A673 (cell line): Measurements from ENCODE around the gene RNF113B. TPM values are rescaled to one million over a fixed set of nuclear protein-coding genes. Genes with fewer than 3 reads are reported as not detected.

Experiments used
- BruUV-seq: library from RNA; stranded (reverse); fragments of 400-500 nt; replicated peaks from 2 replicates; lab custom pipeline; 2021; lab: Mats Ljungman, UMichigan
- CTCF ChIA-PET: fragments of 300-600 bp; sonication (Branson Sonifier 250); formaldehyde crosslinking; loops from one replicate; lab custom pipeline; 2022; ENCODE audit warnings: antibody characterized with exemption; lab: Charles Lee
- POLR2A ChIA-PET: fragments of 300-600 bp; sonication (Branson Sonifier 250); formaldehyde crosslinking; loops from one replicate; lab custom pipeline; 2022; ENCODE audit warnings: antibody characterized with exemption; ENCODE audit not compliant: low non-redundant PET; lab: Charles Lee
- DNase-seq: peaks from one replicate; pipeline ENCODE4 v3.0.0-alpha.2; 2015; ENCODE audit warnings: low spot score
- H3K27ac ChIP-seq: fragments of 200-600 bp; sonication (generic); 2 replicates; pipeline ENCODE4 v1.5.1; 2016; ENCODE audit warnings: mixed run types, low read depth, mild to moderate bottlenecking, mixed read lengths, antibody characterized with exemption, low read length; ENCODE audit not compliant: poor library complexity, severe bottlenecking
- H3K27me3 ChIP-seq: fragments of 200-600 bp; sonication (generic); replicated peaks from 2 replicates; pipeline ENCODE4 v1.6.1; 2017; ENCODE audit warnings: mixed run types, low read depth, mild to moderate bottlenecking, mixed read lengths, antibody characterized with exemption, low read length; ENCODE audit not compliant: insufficient read depth, poor library complexity
- H3K36me3 ChIP-seq: fragments of 200-600 bp; sonication (generic); 2 replicates; pipeline ENCODE4 v1.6.1; 2016; ENCODE audit warnings: mixed run types, mild to moderate bottlenecking, mixed read lengths, antibody characterized with exemption, low read length; ENCODE audit not compliant: insufficient read depth, poor library complexity, severe bottlenecking
- H3K4me1 ChIP-seq: fragments of 200-600 bp; sonication (generic); 2 replicates; pipeline ENCODE4 v1.6.1; 2017; ENCODE audit warnings: mixed run types, mild to moderate bottlenecking, mixed read lengths, antibody characterized with exemption, low read length; ENCODE audit not compliant: insufficient read depth, poor library complexity, severe bottlenecking
- H3K4me3 ChIP-seq: fragments of 200-600 bp; sonication (generic); 2 replicates; pipeline ENCODE4 v1.5.1; 2016; ENCODE audit warnings: low read depth, mixed run types, mild to moderate bottlenecking, mixed read lengths, low read length; ENCODE audit not compliant: poor library complexity, severe bottlenecking
- H3K9me3 ChIP-seq: fragments of 200-600 bp; sonication (generic); 2 replicates; pipeline ENCODE4 v1.6.1; 2016; ENCODE audit warnings: mixed run types, low read depth, mild to moderate bottlenecking, mixed read lengths, antibody characterized with exemption, low read length; ENCODE audit not compliant: poor library complexity, severe bottlenecking
- EZH2 ChIP-seq: fragments of 200-600 bp; sonication (generic); IDR thresholded peaks from 2 replicates; pipeline ENCODE4 v1.6.1; 2017; ENCODE audit warnings: borderline replicate concordance, low read depth, mild to moderate bottlenecking, mixed read lengths, antibody characterized with exemption, low read length; ENCODE audit not compliant: poor library complexity, severe bottlenecking
- intact Hi-C: fragments of 100-400 bp; cut with micrococcal nuclease; formaldehyde crosslinking; loops from one replicate; pipeline ENCODE4 v1.10.0; 2022; ENCODE audit not compliant: unreplicated experiment
- microRNA-seq: library from miRNA; unstranded; fragments of <30 nt; microRNA quantifications from one replicate; pipeline ENCODE4 v1.2.0, GENCODE V29; 2021
- total RNA-seq: library from RNA; stranded (reverse); gene quantifications from 2 replicates; pipeline ENCODE4 v1.2.3, GENCODE V29; 2021
- TF ChIP-seq, protein P1 (sequence below): fragments of 300-800, 200-600 bp; sonication (generic); conservative IDR thresholded peaks from 2 replicates; pipeline ENCODE4 v1.5.1; 2017; ENCODE audit warnings: low read depth, mild to moderate bottlenecking, antibody characterized with exemption, low read length, moderate library complexity, mixed read lengths

RNF113B gene
- total RNA-seq, 1 experiment from 2014 or later, result not detected

- no peak overlapping the region for H3K4me3 ChIP-seq
- no TSS peak for BruUV-seq
- intact Hi-C loops, result no loop called here
- no peaks in the 10 kb centered on the region for H3K4me1 ChIP-seq
- TF ChIP-seq, protein P1, sequence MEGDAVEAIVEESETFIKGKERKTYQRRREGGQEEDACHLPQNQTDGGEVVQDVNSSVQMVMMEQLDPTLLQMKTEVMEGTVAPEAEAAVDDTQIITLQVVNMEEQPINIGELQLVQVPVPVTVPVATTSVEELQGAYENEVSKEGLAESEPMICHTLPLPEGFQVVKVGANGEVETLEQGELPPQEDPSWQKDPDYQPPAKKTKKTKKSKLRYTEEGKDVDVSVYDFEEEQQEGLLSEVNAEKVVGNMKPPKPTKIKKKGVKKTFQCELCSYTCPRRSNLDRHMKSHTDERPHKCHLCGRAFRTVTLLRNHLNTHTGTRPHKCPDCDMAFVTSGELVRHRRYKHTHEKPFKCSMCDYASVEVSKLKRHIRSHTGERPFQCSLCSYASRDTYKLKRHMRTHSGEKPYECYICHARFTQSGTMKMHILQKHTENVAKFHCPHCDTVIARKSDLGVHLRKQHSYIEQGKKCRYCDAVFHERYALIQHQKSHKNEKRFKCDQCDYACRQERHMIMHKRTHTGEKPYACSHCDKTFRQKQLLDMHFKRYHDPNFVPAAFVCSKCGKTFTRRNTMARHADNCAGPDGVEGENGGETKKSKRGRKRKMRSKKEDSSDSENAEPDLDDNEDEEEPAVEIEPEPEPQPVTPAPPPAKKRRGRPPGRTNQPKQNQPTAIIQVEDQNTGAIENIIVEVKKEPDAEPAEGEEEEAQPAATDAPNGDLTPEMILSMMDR, result no peak
- no peak for TF ChIP-seq EZH2
- CTCF ChIA-PET, result interaction anchor here (0.6 kb wide), 1 partner anchor 8 kb away, joined by 4 read pairs; no protein-coding TSS in a partner anchor
- POLR2A ChIA-PET, result no interaction called here
- no peak for DNase-seq
- no peaks in the 10 kb centered on the region for H3K9me3 ChIP-seq
- H3K27me3 ChIP-seq, result no peaks in the 10 kb centered on the region
- H3K36me3 ChIP-seq, result no peaks in the 10 kb centered on the region
- no peak overlapping the region for H3K27ac ChIP-seq
Measured at GRCh38 chr13:98133946-98134345, 43.1 kb downstream of the RNF113B start.

- no peaks in the 10 kb centered on the region for H3K9me3 ChIP-seq
- DNase-seq, result no peak
- intact Hi-C loops, result no loop called here
- H3K4me1 ChIP-seq, result no peaks in the 10 kb centered on the region
- TF ChIP-seq EZH2, result no peak
- no TSS peak for BruUV-seq
- no peak overlapping the region for H3K4me3 ChIP-seq
- no peak overlapping the region for H3K27ac ChIP-seq
- CTCF ChIA-PET, result no interaction called here
- H3K36me3 ChIP-seq, result no peaks in the 10 kb centered on the region
- H3K27me3 ChIP-seq, result no peaks in the 10 kb centered on the region
- POLR2A ChIA-PET, result no interaction called here
Measured at GRCh38 chr13:98129059-98129746, 47.9 kb downstream of the RNF113B start.

Small RNA genes lying within 50 kb of the gene (microRNA-seq; reads per million reads assigned to microRNA genes)
- not detected for gene MIR3170

Other genes with a start within 250 kb of the RNF113B start
- gene IPO5, start 223.6 kb downstream of the RNF113B start, total RNA-seq, result 573 and 626 TPM in 2 replicates
- gene FARP1, start 34.2 kb downstream of the RNF113B start, total RNA-seq, result 177 and 181 TPM in 2 replicates